GM06990 (cell line): ENCODE results near the gene GRIN3A.

Experiments used
- DNase-seq: peaks from one replicate; pipeline ENCODE4 v3.0.0-alpha.2; 2011; ENCODE audit not compliant: insufficient read length; ENCODE audit errors: extremely low read depth
- H3K27me3 ChIP-seq: replicated peaks from 2 replicates; pipeline ENCODE4 v1.6.0; 2011; ENCODE audit warnings: low read length; ENCODE audit not compliant: control insufficient read depth, insufficient read depth
- H3K36me3 ChIP-seq: 2 replicates; pipeline ENCODE4 v1.5.1; 2011; ENCODE audit warnings: low read length; ENCODE audit not compliant: control insufficient read depth, insufficient read depth
- H3K4me3 ChIP-seq: replicated peaks from 2 replicates; pipeline ENCODE4 v1.5.1; 2011; ENCODE audit warnings: low read depth, mild to moderate bottlenecking, control low read depth, low read length
- TF ChIP-seq, protein P1 (sequence below): IDR thresholded peaks from 2 replicates; pipeline ENCODE4 v1.5.1; 2011; ENCODE audit warnings: low read length, control low read depth, mild to moderate bottlenecking, inconsistent platforms; ENCODE audit not compliant: insufficient read depth, poor library complexity, severe bottlenecking

The GRIN3A gene

DNA sequence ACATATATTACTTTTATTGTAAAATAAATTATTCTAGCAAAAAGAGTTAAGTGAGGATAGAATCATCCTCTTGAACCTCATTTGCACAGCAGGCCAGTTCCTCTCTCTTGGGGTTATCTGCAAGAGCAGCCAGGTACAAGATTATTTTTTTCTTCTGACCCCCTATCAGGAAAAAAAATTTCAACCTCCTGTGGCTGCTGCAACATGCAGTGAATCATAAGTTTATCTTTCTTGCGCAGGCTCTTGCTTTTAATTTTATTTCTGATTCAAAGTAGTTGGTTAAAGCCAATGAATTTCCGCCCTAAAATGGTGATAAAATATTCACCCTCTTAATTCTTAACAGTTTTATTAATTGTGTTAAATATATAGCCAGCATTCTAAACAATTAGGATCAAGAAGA is 74.0 kb downstream of the GRIN3A start:
- DNase-seq = no peak
- H3K27me3 ChIP-seq = no peaks in the 10 kb centered on the region
- H3K4me3 ChIP-seq = no peak overlapping the region
- no peaks in the 10 kb centered on the region for H3K36me3 ChIP-seq
- TF ChIP-seq, protein P1, sequence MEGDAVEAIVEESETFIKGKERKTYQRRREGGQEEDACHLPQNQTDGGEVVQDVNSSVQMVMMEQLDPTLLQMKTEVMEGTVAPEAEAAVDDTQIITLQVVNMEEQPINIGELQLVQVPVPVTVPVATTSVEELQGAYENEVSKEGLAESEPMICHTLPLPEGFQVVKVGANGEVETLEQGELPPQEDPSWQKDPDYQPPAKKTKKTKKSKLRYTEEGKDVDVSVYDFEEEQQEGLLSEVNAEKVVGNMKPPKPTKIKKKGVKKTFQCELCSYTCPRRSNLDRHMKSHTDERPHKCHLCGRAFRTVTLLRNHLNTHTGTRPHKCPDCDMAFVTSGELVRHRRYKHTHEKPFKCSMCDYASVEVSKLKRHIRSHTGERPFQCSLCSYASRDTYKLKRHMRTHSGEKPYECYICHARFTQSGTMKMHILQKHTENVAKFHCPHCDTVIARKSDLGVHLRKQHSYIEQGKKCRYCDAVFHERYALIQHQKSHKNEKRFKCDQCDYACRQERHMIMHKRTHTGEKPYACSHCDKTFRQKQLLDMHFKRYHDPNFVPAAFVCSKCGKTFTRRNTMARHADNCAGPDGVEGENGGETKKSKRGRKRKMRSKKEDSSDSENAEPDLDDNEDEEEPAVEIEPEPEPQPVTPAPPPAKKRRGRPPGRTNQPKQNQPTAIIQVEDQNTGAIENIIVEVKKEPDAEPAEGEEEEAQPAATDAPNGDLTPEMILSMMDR = no peak

DNA sequence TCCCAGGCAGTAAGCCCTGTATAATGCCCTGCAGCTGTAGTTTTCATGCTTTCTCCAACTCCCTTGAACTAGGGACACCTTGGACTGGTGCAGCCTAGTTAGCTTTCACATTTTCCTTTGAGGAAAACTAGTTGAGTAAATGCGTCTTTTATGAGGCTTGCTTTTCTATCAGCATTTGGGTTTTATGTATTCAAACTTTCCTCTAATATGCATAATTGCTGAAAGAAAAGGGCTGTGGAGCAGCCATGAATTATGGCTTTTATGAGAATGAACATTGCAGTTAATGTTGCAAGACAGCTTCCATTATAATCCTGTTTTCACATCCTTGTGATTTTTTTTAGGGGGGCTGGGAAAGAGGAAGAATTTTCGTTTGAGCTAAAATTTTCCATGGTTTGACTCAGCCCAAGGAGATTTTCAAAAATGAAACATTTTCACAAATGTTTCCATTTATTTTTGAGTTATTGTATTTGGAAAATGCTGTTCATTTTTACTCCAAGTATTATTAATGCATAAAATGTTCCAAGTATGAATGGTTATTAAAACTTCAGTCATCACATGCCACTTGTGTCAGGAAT is 85.8 kb downstream of the GRIN3A start:
- Histone ChIP-seq H3K4me3 (no peak overlapping the region), H3K27me3 (no peaks in the 10 kb centered on the region), H3K36me3 (no peaks in the 10 kb centered on the region)
- DNase-seq = no peak
- TF ChIP-seq, protein P1 = no peak

DNA sequence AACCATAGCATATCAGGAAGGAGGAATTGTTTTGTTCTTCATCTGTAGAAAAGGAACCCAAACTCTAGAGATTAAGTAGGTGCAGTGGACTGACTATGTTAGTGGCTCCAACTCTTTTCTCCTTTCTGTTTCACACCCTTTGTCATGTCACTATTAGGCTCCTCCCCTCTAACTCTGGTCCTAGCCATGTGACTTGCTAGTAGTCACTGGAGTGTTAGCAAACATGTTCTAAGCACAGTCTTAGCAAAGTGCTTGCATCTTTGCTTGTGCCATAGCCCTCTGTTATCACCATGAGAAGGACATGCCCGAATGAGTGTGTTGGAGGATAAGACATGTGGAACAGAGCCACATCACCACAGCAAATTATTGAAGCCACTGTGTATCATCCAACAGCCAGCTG is 88.3 kb downstream of the GRIN3A start:
- no peak for DNase-seq
- Histone ChIP-seq H3K27me3 (no peaks in the 10 kb centered on the region), H3K36me3 (no peaks in the 10 kb centered on the region), H3K4me3 (no peak overlapping the region)
- TF ChIP-seq, protein P1 = no peak

DNA sequence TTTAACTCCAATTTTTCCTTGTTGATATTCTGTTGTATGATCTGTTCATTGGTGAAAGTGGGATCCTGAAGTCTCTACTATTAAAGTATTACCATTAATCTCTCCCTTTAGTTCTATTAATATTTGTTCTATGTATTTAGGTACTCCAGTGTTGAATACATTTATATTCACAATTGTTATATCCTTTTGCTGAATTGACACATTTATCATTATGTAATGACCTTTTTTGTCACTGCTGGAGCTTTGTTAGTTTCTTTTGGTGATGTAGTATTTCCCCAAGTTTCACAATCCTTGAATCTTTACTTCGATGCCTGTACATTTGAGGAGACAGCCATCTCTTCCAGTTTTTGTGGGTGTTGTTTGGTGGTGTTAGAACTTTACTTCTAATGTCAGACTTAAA is 90.0 kb downstream of the GRIN3A start:
- no peak for DNase-seq
- TF ChIP-seq, protein P1 = no peak
- Histone ChIP-seq H3K27me3 (no peaks in the 10 kb centered on the region), H3K4me3 (no peak overlapping the region), H3K36me3 (no peaks in the 10 kb centered on the region)

DNA sequence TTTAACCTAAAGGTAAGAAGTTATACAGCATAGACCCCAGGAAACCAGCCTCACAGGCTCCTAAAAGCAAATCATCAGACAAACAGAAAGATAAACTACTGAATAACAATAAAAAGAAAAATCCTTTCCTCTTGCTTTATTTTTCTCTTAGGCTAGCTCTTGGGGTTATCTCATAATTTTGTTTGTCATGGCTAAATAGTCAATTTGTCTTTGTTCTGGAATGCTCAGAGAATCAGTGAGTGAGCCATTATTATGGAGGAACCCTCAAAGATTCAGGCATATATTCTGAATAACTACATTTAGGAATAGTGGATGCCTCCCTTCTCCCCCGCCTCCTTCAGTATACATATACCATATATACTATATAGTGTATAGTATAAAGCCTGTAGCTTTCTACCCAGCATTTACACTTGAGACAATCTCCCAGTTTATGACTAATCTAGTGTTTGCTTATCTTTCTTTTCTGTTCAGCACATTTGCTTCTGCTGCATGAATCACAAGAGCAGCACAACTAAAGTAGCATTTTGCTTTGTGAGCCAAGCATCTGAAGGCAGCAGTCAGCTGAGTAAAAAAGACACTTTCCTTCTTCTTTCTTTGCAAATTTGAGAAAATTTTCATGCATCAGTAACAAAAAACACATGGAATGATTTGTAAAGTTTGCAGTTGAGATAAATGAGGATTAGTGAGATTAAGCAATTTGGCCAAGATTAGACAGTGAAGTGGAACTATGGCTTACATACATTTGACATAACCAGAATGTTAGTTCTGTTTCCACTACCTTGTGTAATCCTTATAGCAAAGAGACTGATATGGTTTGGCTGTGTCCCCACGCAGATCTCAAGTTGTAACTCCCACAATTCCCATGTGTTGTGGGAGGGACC is 98.4 kb downstream of the GRIN3A start:
- DNase-seq = no peak
- Histone ChIP-seq H3K36me3 (no peaks in the 10 kb centered on the region), H3K4me3 (no peak overlapping the region), H3K27me3 (no peaks in the 10 kb centered on the region)
- TF ChIP-seq, protein P1 = no peak
